ENCODE results near the gene EPB41L4A.

GRCh38 chr5:112163435-112163834 is 255.6 kb downstream of the EPB41L4A start:
- no peak for TF ChIP-seq CEBPB (IDR thresholded peaks at IDR 0.05)
- no peak for TF ChIP-seq NFIC (IDR thresholded peaks at IDR 0.05)
- TF ChIP-seq MAX (IDR thresholded peaks at IDR 0.05): no peak

All from Ishikawa (cell line).